PC-3 (cell line): ENCODE results near the gene PRSS56. TPM values are rescaled to one million over a fixed set of nuclear protein-coding genes. Genes with fewer than 3 reads are reported as not detected.

Source experiments
- ATAC-seq: fragments of 200-7000 bp; cut with Tn5 transposase; 2 replicates; pipeline ENCODE4 v1.9.1; 2020; ENCODE audit warnings: mild to moderate bottlenecking, moderate library complexity
- BruUV-seq: library from RNA; stranded (reverse); fragments of 400-500 nt; replicated peaks from 2 replicates; lab custom pipeline; 2021; lab: Mats Ljungman, UMichigan
- CTCF ChIA-PET: fragments of 300-600 bp; sonication (Branson Sonifier 250); formaldehyde crosslinking; loops from one replicate; lab custom pipeline; 2022; ENCODE audit warnings: antibody characterized with exemption; lab: Charles Lee
- POLR2A ChIA-PET: fragments of 300-600 bp; sonication (Branson Sonifier 250); formaldehyde crosslinking; loops from one replicate; lab custom pipeline; 2022; ENCODE audit warnings: antibody characterized with exemption; ENCODE audit not compliant: unreplicated experiment; lab: Charles Lee
- DNase-seq: peaks from one replicate; pipeline ENCODE4 v3.0.0-alpha.2; 2015
- H2AFZ ChIP-seq: fragments of 300-600 bp; sonication (generic); 2 replicates; pipeline ENCODE4 v1.6.0; 2016; ENCODE audit warnings: antibody characterized with exemption, low read length
- H3F3A ChIP-seq: fragments of 300-600 bp; sonication (generic); one replicate; pipeline ENCODE4 v1.6.0; 2017; ENCODE audit warnings: antibody characterized with exemption, low read length, control low read depth, mild to moderate bottlenecking; ENCODE audit not compliant: unreplicated experiment
- H3K27ac ChIP-seq: fragments of 300-600 bp; sonication (generic); 2 replicates; pipeline ENCODE4 v1.5.1; 2016; ENCODE audit warnings: mild to moderate bottlenecking, low read length
- H3K27me3 ChIP-seq: fragments of 300-600 bp; sonication (generic); 2 replicates; pipeline ENCODE4 v1.6.1; 2016; ENCODE audit warnings: low read length, mixed read lengths
- H3K36me3 ChIP-seq: fragments of 300-600 bp; sonication (generic); 2 replicates; pipeline ENCODE4 v1.6.1; 2016; ENCODE audit warnings: low read depth, mixed run types, low read length, mixed read lengths
- H3K4me1 ChIP-seq: fragments of 300-600 bp; sonication (generic); 2 replicates; pipeline ENCODE4 v1.5.1; 2016; ENCODE audit warnings: low read length; ENCODE audit not compliant: insufficient read depth
- H3K4me2 ChIP-seq: fragments of 300-600 bp; sonication (generic); 2 replicates; pipeline ENCODE4 v1.6.0; 2016; ENCODE audit warnings: low read length
- H3K4me3 ChIP-seq: fragments of 300-600 bp; sonication (generic); 2 replicates; pipeline ENCODE4 v1.5.1; 2016; ENCODE audit warnings: mild to moderate bottlenecking, low read length, mixed read lengths
- H3K79me2 ChIP-seq: fragments of 300-600 bp; sonication (generic); 2 replicates; pipeline ENCODE4 v1.6.1; 2017; ENCODE audit warnings: low read length, mixed read lengths
- H3K9ac ChIP-seq: fragments of 300-600 bp; sonication (generic); 2 replicates; pipeline ENCODE4 v1.6.0; 2016; ENCODE audit warnings: mild to moderate bottlenecking, low read length
- H3K9me2 ChIP-seq: fragments of 300-600 bp; sonication (generic); replicated peaks from 2 replicates; pipeline ENCODE4 v1.6.1; 2016; ENCODE audit warnings: mixed run types, low read length, mixed read lengths
- H3K9me3 ChIP-seq: fragments of 300-600 bp; sonication (generic); 2 replicates; pipeline ENCODE4 v1.6.1; 2016; ENCODE audit warnings: low read length, mixed read lengths
- H4K20me1 ChIP-seq: fragments of 300-600 bp; sonication (generic); 2 replicates; pipeline ENCODE4 v1.6.1; 2016; ENCODE audit warnings: low read length, mixed read lengths
- CTCF ChIP-seq: fragments of 300-600 bp; sonication (generic); conservative IDR thresholded peaks from 2 replicates; pipeline ENCODE4 v1.5.1; 2017; ENCODE audit warnings: antibody characterized with exemption, low read depth, mild to moderate bottlenecking, low read length
- EZH2 ChIP-seq: fragments of 300-600 bp; sonication (generic); IDR thresholded peaks from one replicate; pipeline ENCODE4 v1.6.1; 2017; ENCODE audit warnings: antibody characterized with exemption, mild to moderate bottlenecking, low read length; ENCODE audit not compliant: unreplicated experiment
- EZH2phosphoT487 ChIP-seq: fragments of 300-600 bp; sonication (generic); IDR thresholded peaks from 2 replicates; pipeline ENCODE4 v1.6.1; 2018; ENCODE audit warnings: mild to moderate bottlenecking, antibody characterized with exemption, low read length, borderline replicate concordance
- intact Hi-C: fragments of 100-400 bp; cut with micrococcal nuclease; formaldehyde crosslinking; loops from 2 replicates; pipeline ENCODE4 v1.9.0; 2023
- total RNA-seq: library from RNA; depleted of rRNA; stranded (reverse); fragments of >200 nt; gene quantifications from 2 replicates; pipeline ENCODE4 v1.2.3, GENCODE V29; 2014

The PRSS56 gene
- total RNA-seq, 1 experiment from 2014 or later: not detected

- no peak for ATAC-seq
- ChIA-PET CTCF (no interaction called here), POLR2A (no interaction called here)
- H3K4me3 ChIP-seq: no peak overlapping the region
- BruUV-seq: no TSS peak
- TF ChIP-seq EZH2phosphoT487: no peak
- TF ChIP-seq CTCF: no peak
- TF ChIP-seq EZH2: no peak
- peaks cover 39% of the 10 kb centered on the region for H3K36me3 ChIP-seq
- intact Hi-C loops: no loop called here
- no peaks in the 10 kb centered on the region for H3K9me3 ChIP-seq
- no peaks in the 10 kb centered on the region for H3K79me2 ChIP-seq
- no peaks in the 10 kb centered on the region for H3K27me3 ChIP-seq
- no peak overlapping the region for H3K4me2 ChIP-seq
- H3K27ac ChIP-seq: no peak overlapping the region
- no peak overlapping the region for H3K9ac ChIP-seq
- no peaks in the 10 kb centered on the region for H3F3A ChIP-seq
- H2AFZ ChIP-seq: no peak overlapping the region
- no peak for DNase-seq
- H4K20me1 ChIP-seq: no peaks in the 10 kb centered on the region
- H3K9me2 ChIP-seq: no peaks in the 10 kb centered on the region
- H3K4me1 ChIP-seq: peaks cover 24% of the 10 kb centered on the region
These were observed 50.9 kb downstream of the PRSS56 start for GRCh38 chr2:232571026-232571474.

GRCh38 chr2:232573042-232573441 is 52.9 kb downstream of the PRSS56 start:
- H3K27ac ChIP-seq: no peak overlapping the region
- no peak overlapping the region for H3K9ac ChIP-seq
- CTCF ChIA-PET: no interaction called here
- no peaks in the 10 kb centered on the region for H3F3A ChIP-seq
- no peak overlapping the region for H3K4me3 ChIP-seq
- POLR2A ChIA-PET: no interaction called here
- no peak for TF ChIP-seq EZH2phosphoT487
- no peak for TF ChIP-seq EZH2
- TF ChIP-seq CTCF: no peak
- H3K36me3 ChIP-seq: peaks cover 29% of the 10 kb centered on the region
- H2AFZ ChIP-seq: no peak overlapping the region
- H3K9me3 ChIP-seq: no peaks in the 10 kb centered on the region
- no peaks in the 10 kb centered on the region for H4K20me1 ChIP-seq
- peaks cover 15% of the 10 kb centered on the region for H3K4me1 ChIP-seq
- no TSS peak for BruUV-seq
- no peaks in the 10 kb centered on the region for H3K79me2 ChIP-seq
- no peak overlapping the region for H3K4me2 ChIP-seq
- ATAC-seq (no peak), DNase-seq (no peak)
- intact Hi-C loops: no loop called here
- no peaks in the 10 kb centered on the region for H3K9me2 ChIP-seq
- no peaks in the 10 kb centered on the region for H3K27me3 ChIP-seq

GRCh38 chr2:232573771-232574435 is 53.7 kb downstream of the PRSS56 start:
- CTCF ChIA-PET: no interaction called here

More at GRCh38 chr2:232573771-232574435, 53.7 kb downstream of the PRSS56 start:
- no peak overlapping the region for H3K4me3 ChIP-seq
- H3K36me3 ChIP-seq: peaks cover 23% of the 10 kb centered on the region
- POLR2A ChIA-PET: no interaction called here
- no peaks in the 10 kb centered on the region for H3K9me2 ChIP-seq
- H2AFZ ChIP-seq: no peak overlapping the region
- H3K4me2 ChIP-seq: no peak overlapping the region
- H3K79me2 ChIP-seq: no peaks in the 10 kb centered on the region
- peak overlapping the region; percentile 25 for H3K27ac ChIP-seq
- H3F3A ChIP-seq: no peaks in the 10 kb centered on the region
- TF ChIP-seq CTCF (no peak), EZH2phosphoT487 (no peak)
- H3K9me3 ChIP-seq: no peaks in the 10 kb centered on the region
- intact Hi-C loops: no loop called here
- H3K4me1 ChIP-seq: peaks cover 8% of the 10 kb centered on the region; the same call in 1 of the 2 replicates
- ATAC-seq: no peak; the same call in 1 of the 2 replicates
- H4K20me1 ChIP-seq: no peaks in the 10 kb centered on the region
- DNase-seq: no peak
- H3K27me3 ChIP-seq: no peaks in the 10 kb centered on the region
- no peak overlapping the region for H3K9ac ChIP-seq
- no TSS peak for BruUV-seq
